Endothelial cell of umbilical vein (primary cell): Measurements from ENCODE around the gene HLA-DQA2. TPM values are rescaled to one million over a fixed set of nuclear protein-coding genes. Genes with fewer than 3 reads are reported as not detected.

Experiments used
- BruUV-seq: library from RNA; stranded (reverse); fragments of 400-500 nt; replicated peaks from 2 replicates; lab custom pipeline; 2021; lab: Mats Ljungman, UMichigan
- CTCF ChIA-PET: fragments of 300-600, 350-600 bp; sonication (Branson Sonifier 250); formaldehyde crosslinking; loops from one replicate; lab custom pipeline; 2021; ENCODE audit warnings: antibody characterized with exemption, inconsistent platforms; lab: Charles Lee
- POLR2A ChIA-PET: fragments of 300-600, 350-600 bp; sonication (Branson Sonifier 250); formaldehyde crosslinking; loops from one replicate; lab custom pipeline; 2021; ENCODE audit warnings: antibody characterized with exemption, inconsistent platforms; lab: Charles Lee
- DNase-seq: peaks from one replicate; pipeline ENCODE4 v3.0.0-alpha.2; 2011; ENCODE audit warnings: low read depth, low spot score
- FAIRE-seq: peaks from 2 replicates; lab custom pipeline; 2011; peaks lifted over from hg19 to GRCh38; lab: Jason Lieb, UNC
- H2AFZ ChIP-seq: 2 replicates; pipeline ENCODE4 v1.6.0; 2012; ENCODE audit warnings: low read depth, low read length, control low read depth, inconsistent platforms
- H3K27ac ChIP-seq: 2 replicates; pipeline ENCODE4 v1.5.1; 2011; ENCODE audit warnings: low read depth, mild to moderate bottlenecking, control low read depth, low read length, moderate library complexity; ENCODE audit not compliant: insufficient read depth
- H3K27me3 ChIP-seq, 2 experiments: 2 replicates each; pipeline versions ENCODE4 v1.6.0 to v1.6.1; 2011; ENCODE audit warnings: low read length in 2 of 2, mixed read lengths in 1 of 2; ENCODE audit not compliant: control insufficient read depth in 2 of 2, insufficient read depth in 2 of 2
- H3K36me3 ChIP-seq, 2 experiments: 2 replicates in 1 of 2; 3 replicates in 1 of 2; pipeline ENCODE4 v1.5.1; 2011; ENCODE audit warnings: low read length in 2 of 2, mild to moderate bottlenecking in 1 of 2, moderate library complexity in 1 of 2; ENCODE audit not compliant: control insufficient read depth in 2 of 2, insufficient read depth in 2 of 2; ENCODE audit errors: extremely low read depth in 1 of 2
- H3K4me1 ChIP-seq: 3 replicates; pipeline ENCODE4 v1.5.1; 2011; ENCODE audit warnings: mild to moderate bottlenecking, low read length; ENCODE audit not compliant: control insufficient read depth, insufficient read depth; ENCODE audit errors: extremely low read depth
- H3K4me2 ChIP-seq: 2 replicates; pipeline ENCODE4 v1.6.1; 2011; ENCODE audit warnings: low read length, control low read depth, mixed read lengths; ENCODE audit not compliant: insufficient read depth
- H3K4me3 ChIP-seq, 3 experiments: fragments of 200-600 bp in 1 of 3; sonication (generic), shearing (Covaris generic) in 1 of 3; replicated peaks in 1 of 3; 2 replicates each; pipeline ENCODE4 v1.5.1; 2011 to 2016; ENCODE audit warnings: control low read depth in 3 of 3, low read length in 3 of 3, mild to moderate bottlenecking in 2 of 3, inconsistent platforms in 1 of 3, low read depth in 1 of 3, moderate library complexity in 1 of 3; ENCODE audit not compliant: insufficient read depth in 1 of 3
- H3K79me2 ChIP-seq: 2 replicates; pipeline ENCODE4 v1.6.0; 2012; ENCODE audit warnings: low read length, inconsistent platforms; ENCODE audit not compliant: control insufficient read depth, insufficient read depth
- H3K9ac ChIP-seq: replicated peaks from 2 replicates; pipeline ENCODE3; 2011; ENCODE audit warnings: low read length, control low read depth; ENCODE audit not compliant: insufficient read depth; ENCODE audit errors: extremely low read depth
- H3K9me1 ChIP-seq: replicated peaks from 3 replicates; pipeline ENCODE4 v1.6.0; 2011; ENCODE audit warnings: mild to moderate bottlenecking, low read length; ENCODE audit not compliant: control insufficient read depth, insufficient read depth; ENCODE audit errors: extremely low read depth
- H3K9me3 ChIP-seq: replicated peaks from 2 replicates; pipeline ENCODE4 v1.5.1; 2012; ENCODE audit warnings: low read length, inconsistent platforms; ENCODE audit not compliant: control insufficient read depth, insufficient read depth
- H4K20me1 ChIP-seq: replicated peaks from 2 replicates; pipeline ENCODE3; 2011; ENCODE audit warnings: mild to moderate bottlenecking, low read length; ENCODE audit not compliant: control insufficient read depth, insufficient read depth; ENCODE audit errors: extremely low read depth
- EZH2 ChIP-seq: IDR thresholded peaks from 2 replicates; pipeline ENCODE4 v1.6.1; 2012; ENCODE audit warnings: borderline replicate concordance, low read depth, mild to moderate bottlenecking, moderate library complexity, low read length, inconsistent platforms; ENCODE audit not compliant: severe bottlenecking
- FOS ChIP-seq: IDR thresholded peaks from 2 replicates; pipeline ENCODE4 v1.6.1; 2011; ENCODE audit warnings: mild to moderate bottlenecking, low read length, moderate library complexity, borderline replicate concordance; ENCODE audit not compliant: insufficient read depth
- GATA2 ChIP-seq: IDR thresholded peaks from 2 replicates; pipeline ENCODE4 v1.7.0; 2011; ENCODE audit warnings: low read depth, mild to moderate bottlenecking, moderate library complexity, mixed read lengths, low read length; ENCODE audit not compliant: insufficient read length, insufficient read depth
- JUN ChIP-seq: IDR thresholded peaks from 2 replicates; pipeline ENCODE4 v1.6.1; 2011; ENCODE audit warnings: borderline replicate concordance, low read depth; ENCODE audit not compliant: insufficient read length, insufficient read depth
- MYC ChIP-seq: IDR thresholded peaks from one replicate; pipeline ENCODE4 v1.6.1; 2011; ENCODE audit warnings: mild to moderate bottlenecking, low read depth, low read length
- POLR2A ChIP-seq: IDR thresholded peaks from 2 replicates; pipeline ENCODE4 v1.6.1; 2012; ENCODE audit warnings: low read depth, mild to moderate bottlenecking, control low read depth, low read length
- POLR2AphosphoS5 ChIP-seq: IDR thresholded peaks from 2 replicates; pipeline ENCODE4 v1.6.1; 2012; ENCODE audit warnings: low read depth, mild to moderate bottlenecking, control low read depth, low read length, moderate library complexity; ENCODE audit not compliant: insufficient read depth
- dilution Hi-C: fragments of 300-500 bp; cut with MboI; formaldehyde crosslinking; loops from one replicate; pipeline ENCODE4 v1.15.0; 2019; ENCODE audit warnings: low sequenced_read_pairs; ENCODE audit not compliant: extremely low pct_ligation_motif_present
- intact Hi-C: fragments of 100-400 bp; cut with micrococcal nuclease; formaldehyde crosslinking; loops from one replicate; pipeline ENCODE4 v1.10.0; 2022
- polyA plus RNA-seq, 4 experiments: library from polyadenylated mRNA; depleted of rRNA in 3 of 4; stranded (reverse) in 3 of 4; unstranded in 1 of 4; fragments of >200 nt; gene quantifications; 2 replicates each; pipeline versions ENCODE4 v1.2.1 to v1.2.3, GENCODE V29; 2011 to 2012; ENCODE audit warnings: missing spikeins in 1 of 4
- total RNA-seq: library from RNA; stranded (reverse); gene quantifications from 2 replicates; pipeline ENCODE4 v1.2.3, GENCODE V29; 2021
- TF ChIP-seq, protein P1 (sequence below), 2 donors: IDR thresholded peaks; 1 replicate in 1 of 2; 2 replicates in 1 of 2; pipeline ENCODE4 v1.5.1; 2011; ENCODE audit warnings: low read length in 2 of 2, mild to moderate bottlenecking in 2 of 2, moderate library complexity in 2 of 2, control low read depth in 1 of 2, inconsistent platforms in 1 of 2, low read depth in 1 of 2; ENCODE audit not compliant: insufficient read depth in 1 of 2; ENCODE audit errors: extremely low read depth in 1 of 2
- TF ChIP-seq, protein P2 (sequence below): IDR thresholded peaks from 2 replicates; pipeline ENCODE4 v1.6.1; 2011; ENCODE audit not compliant: insufficient read depth, insufficient read length

HLA-DQA2 gene
- total and polyA plus RNA-seq, 2 donors (not counting 3 experiments of a cell fraction or from before 2014, with no cell fraction given) = not detected

DNA sequence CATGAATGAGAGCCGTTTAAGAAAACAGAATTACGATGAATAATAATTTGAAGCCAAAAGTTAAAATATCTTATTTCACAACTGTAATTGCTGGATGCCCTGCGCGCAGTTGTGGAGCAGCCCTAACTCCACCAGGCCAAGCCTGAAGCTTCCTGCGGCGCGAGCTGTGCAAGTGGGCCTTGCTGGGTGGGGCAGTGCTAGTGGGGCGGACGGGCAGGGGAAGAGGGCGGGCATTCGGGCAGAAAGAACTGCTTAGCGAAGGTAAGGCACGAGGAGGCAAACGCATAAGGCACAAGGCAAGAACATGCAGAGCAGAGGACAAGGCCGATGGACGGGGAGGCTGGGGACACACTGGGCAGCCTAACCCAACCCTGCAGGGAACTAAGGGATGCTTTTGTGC is 19.9 kb downstream of the HLA-DQA2 start:
- H3K4me3 ChIP-seq = no peak overlapping the region
- peaks cover 12 to 30% of the 10 kb centered on the region in 2 experiments for H3K27me3 ChIP-seq
- H3K4me1 ChIP-seq = no peaks in the 10 kb centered on the region
- no peak overlapping the region for H3K27ac ChIP-seq
- POLR2A ChIA-PET = no interaction called here
- intact Hi-C loops = no loop called here
- H3K9ac ChIP-seq = no peak overlapping the region
- no peak overlapping the region for H3K4me2 ChIP-seq
- H3K79me2 ChIP-seq = no peaks in the 10 kb centered on the region
- H3K36me3 ChIP-seq = no peaks in the 10 kb centered on the region
- H3K9me1 ChIP-seq = no peaks in the 10 kb centered on the region
- dilution Hi-C loops = no loop called here
- DNase-seq = no peak
- no peaks in the 10 kb centered on the region for H3K9me3 ChIP-seq
- TF ChIP-seq GATA2 = no peak
- no peak for TF ChIP-seq FOS
- TF ChIP-seq, protein P1, sequence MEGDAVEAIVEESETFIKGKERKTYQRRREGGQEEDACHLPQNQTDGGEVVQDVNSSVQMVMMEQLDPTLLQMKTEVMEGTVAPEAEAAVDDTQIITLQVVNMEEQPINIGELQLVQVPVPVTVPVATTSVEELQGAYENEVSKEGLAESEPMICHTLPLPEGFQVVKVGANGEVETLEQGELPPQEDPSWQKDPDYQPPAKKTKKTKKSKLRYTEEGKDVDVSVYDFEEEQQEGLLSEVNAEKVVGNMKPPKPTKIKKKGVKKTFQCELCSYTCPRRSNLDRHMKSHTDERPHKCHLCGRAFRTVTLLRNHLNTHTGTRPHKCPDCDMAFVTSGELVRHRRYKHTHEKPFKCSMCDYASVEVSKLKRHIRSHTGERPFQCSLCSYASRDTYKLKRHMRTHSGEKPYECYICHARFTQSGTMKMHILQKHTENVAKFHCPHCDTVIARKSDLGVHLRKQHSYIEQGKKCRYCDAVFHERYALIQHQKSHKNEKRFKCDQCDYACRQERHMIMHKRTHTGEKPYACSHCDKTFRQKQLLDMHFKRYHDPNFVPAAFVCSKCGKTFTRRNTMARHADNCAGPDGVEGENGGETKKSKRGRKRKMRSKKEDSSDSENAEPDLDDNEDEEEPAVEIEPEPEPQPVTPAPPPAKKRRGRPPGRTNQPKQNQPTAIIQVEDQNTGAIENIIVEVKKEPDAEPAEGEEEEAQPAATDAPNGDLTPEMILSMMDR (IDR thresholded peaks at IDR 0.05; ENCODE audit: extremely low read depth in 1 of 2, insufficient read depth in 1 of 2, low read depth in 1 of 2, low read length in 2 of 2) = no peak
- TF ChIP-seq MYC = no peak
- TF ChIP-seq JUN = no peak
- BruUV-seq = no TSS peak
- no peak overlapping the region for H2AFZ ChIP-seq
- FAIRE-seq = no peak
- CTCF ChIA-PET = no interaction called here
- H4K20me1 ChIP-seq = no peaks in the 10 kb centered on the region

DNA sequence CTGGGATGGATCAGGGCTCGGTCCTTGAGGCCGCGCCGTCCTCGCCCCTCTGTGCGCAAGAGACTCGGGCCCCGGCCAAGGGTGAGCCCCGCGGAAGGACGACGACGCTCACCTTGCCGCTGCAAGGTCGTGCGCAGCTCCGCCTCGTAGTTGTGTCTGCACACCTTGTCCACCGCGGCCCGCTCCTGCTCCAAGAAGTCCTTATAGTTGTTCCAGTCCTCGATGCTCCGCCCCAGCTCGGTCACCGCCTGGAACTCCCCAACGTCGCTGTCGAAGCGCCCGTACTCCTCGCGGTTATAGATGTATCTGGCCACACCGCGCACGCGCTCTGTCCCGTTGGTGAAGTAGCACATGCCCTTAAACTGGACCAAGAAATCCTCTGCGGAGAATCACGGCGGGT is 20.4 kb downstream of the HLA-DQA2 start:
- H3K9me3 ChIP-seq = no peaks in the 10 kb centered on the region
- H3K36me3 ChIP-seq = no peaks in the 10 kb centered on the region
- no peaks in the 10 kb centered on the region for H3K79me2 ChIP-seq
- dilution Hi-C loops (no loop called here), intact Hi-C loops (no loop called here)
- FAIRE-seq (no peak), DNase-seq (no peak)
- TF ChIP-seq MYC (no peak), EZH2 (no peak), GATA2 (no peak), JUN (no peak), POLR2AphosphoS5 (no peak), FOS (no peak), POLR2A (no peak)
- TF ChIP-seq, protein P2, sequence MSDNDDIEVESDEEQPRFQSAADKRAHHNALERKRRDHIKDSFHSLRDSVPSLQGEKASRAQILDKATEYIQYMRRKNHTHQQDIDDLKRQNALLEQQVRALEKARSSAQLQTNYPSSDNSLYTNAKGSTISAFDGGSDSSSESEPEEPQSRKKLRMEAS = no peak
- TF ChIP-seq, protein P1 (IDR thresholded peaks at IDR 0.05; ENCODE audit: extremely low read depth in 1 of 2, insufficient read depth in 1 of 2, low read depth in 1 of 2, low read length in 2 of 2) = no peak
- H2AFZ ChIP-seq = no peak overlapping the region
- ChIA-PET CTCF (no interaction called here), POLR2A (no interaction called here)
- H3K9me1 ChIP-seq = no peaks in the 10 kb centered on the region
- peaks cover 12 to 30% of the 10 kb centered on the region in 2 experiments for H3K27me3 ChIP-seq
- no peaks in the 10 kb centered on the region for H3K4me1 ChIP-seq
- H4K20me1 ChIP-seq = no peaks in the 10 kb centered on the region
- no peak overlapping the region for H3K4me2 ChIP-seq
- H3K9ac ChIP-seq = no peak overlapping the region
- H3K4me3 ChIP-seq = no peak overlapping the region
- no TSS peak for BruUV-seq
- H3K27ac ChIP-seq = no peak overlapping the region
